GM12873 (cell line): ENCODE data around the gene ALDH4A1.

Source experiments
- TF ChIP-seq, protein P1 (sequence below): IDR thresholded peaks from 2 replicates; pipeline ENCODE4 v1.5.1; 2012; ENCODE audit warnings: low read depth, mild to moderate bottlenecking, moderate library complexity, low read length, control low read depth; ENCODE audit not compliant: insufficient read depth; ENCODE audit errors: missing control alignments

Gene ALDH4A1

DNA sequence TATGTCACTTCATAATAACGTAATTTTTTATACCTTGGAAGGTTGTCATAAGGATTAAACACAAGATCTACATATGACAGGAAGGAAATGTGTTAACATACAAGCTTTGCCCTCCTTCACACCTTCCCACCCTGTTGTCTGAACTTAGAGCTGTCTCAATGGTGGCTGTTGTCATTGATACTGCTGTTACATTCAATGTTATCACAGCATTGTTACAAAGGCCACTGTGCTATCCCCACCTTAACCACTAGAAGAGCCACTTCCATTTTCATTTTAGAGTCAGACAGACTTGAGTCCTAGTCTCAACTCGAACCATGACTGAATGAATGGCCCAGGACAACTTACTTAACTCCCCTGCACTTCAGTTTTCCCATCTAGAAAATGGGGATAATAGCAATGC, 74.1 kb downstream of the ALDH4A1 start:
- TF ChIP-seq, protein P1, sequence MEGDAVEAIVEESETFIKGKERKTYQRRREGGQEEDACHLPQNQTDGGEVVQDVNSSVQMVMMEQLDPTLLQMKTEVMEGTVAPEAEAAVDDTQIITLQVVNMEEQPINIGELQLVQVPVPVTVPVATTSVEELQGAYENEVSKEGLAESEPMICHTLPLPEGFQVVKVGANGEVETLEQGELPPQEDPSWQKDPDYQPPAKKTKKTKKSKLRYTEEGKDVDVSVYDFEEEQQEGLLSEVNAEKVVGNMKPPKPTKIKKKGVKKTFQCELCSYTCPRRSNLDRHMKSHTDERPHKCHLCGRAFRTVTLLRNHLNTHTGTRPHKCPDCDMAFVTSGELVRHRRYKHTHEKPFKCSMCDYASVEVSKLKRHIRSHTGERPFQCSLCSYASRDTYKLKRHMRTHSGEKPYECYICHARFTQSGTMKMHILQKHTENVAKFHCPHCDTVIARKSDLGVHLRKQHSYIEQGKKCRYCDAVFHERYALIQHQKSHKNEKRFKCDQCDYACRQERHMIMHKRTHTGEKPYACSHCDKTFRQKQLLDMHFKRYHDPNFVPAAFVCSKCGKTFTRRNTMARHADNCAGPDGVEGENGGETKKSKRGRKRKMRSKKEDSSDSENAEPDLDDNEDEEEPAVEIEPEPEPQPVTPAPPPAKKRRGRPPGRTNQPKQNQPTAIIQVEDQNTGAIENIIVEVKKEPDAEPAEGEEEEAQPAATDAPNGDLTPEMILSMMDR: peak; percentile 17

GRCh38 chr1:18823438-18823837, 78.9 kb downstream of the ALDH4A1 start:
- TF ChIP-seq, protein P1: no peak
